ENCODE results near the gene PHLPP1. TPM values are rescaled to one million over a fixed set of nuclear protein-coding genes. Genes with fewer than 3 reads are reported as not detected.
"Not testable (repeated sequence)": the region's sequence is repeated elsewhere in the genome, so short reads cannot be mapped to it uniquely, and the experiment has no call there.

Gene PHLPP1
- polyA plus RNA-seq, 1 experiment = 5.6 TPM

- Histone ChIP-seq H3K4me3 (ENCODE audit: low read depth, low read length) (no peak overlapping the region), H3K9me3 (ENCODE audit: control insufficient read depth, insufficient read depth, low read length) (no peaks in the 10 kb centered on the region; the same call in 1 of the 2 replicates), H3K27me3 (ENCODE audit: control insufficient read depth, insufficient read depth, low read length) (peaks cover 2% of the 10 kb centered on the region), H3K27ac (ENCODE audit: low read depth, low read length) (no peak overlapping the region)
- ChIA-PET POLR2A (no interaction called here), CTCF (interaction anchor here (0.6 to 2.6 kb wide), 3 partner anchors 111 to 319 kb away, joined by 3 to 11 read pairs (median 4); no protein-coding TSS in a partner anchor)
- no peak for DNase-seq (ENCODE audit: low read depth, low spot score)
- TF ChIP-seq, protein P1, sequence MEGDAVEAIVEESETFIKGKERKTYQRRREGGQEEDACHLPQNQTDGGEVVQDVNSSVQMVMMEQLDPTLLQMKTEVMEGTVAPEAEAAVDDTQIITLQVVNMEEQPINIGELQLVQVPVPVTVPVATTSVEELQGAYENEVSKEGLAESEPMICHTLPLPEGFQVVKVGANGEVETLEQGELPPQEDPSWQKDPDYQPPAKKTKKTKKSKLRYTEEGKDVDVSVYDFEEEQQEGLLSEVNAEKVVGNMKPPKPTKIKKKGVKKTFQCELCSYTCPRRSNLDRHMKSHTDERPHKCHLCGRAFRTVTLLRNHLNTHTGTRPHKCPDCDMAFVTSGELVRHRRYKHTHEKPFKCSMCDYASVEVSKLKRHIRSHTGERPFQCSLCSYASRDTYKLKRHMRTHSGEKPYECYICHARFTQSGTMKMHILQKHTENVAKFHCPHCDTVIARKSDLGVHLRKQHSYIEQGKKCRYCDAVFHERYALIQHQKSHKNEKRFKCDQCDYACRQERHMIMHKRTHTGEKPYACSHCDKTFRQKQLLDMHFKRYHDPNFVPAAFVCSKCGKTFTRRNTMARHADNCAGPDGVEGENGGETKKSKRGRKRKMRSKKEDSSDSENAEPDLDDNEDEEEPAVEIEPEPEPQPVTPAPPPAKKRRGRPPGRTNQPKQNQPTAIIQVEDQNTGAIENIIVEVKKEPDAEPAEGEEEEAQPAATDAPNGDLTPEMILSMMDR (IDR thresholded peaks at IDR 0.05; ENCODE audit: low read depth, low read length) = no peak
Observed at GRCh38 chr18:62697636-62698035, 17.7 kb upstream of the PHLPP1 start.

- Histone ChIP-seq H3K27me3 (ENCODE audit: control insufficient read depth, insufficient read depth, low read length) (no peaks in the 10 kb centered on the region), H3K4me3 (ENCODE audit: low read depth, low read length) (no peak overlapping the region), H3K9me3 (ENCODE audit: control insufficient read depth, insufficient read depth, low read length) (no peaks in the 10 kb centered on the region; the same call in 1 of the 2 replicates), H3K27ac (ENCODE audit: low read depth, low read length) (no peak overlapping the region)
- CTCF ChIA-PET = interaction anchor here (1.0 to 2.1 kb wide), 2 partner anchors 116 to 118 kb away, joined by 3 to 7 read pairs; no protein-coding TSS in a partner anchor
- DNase-seq (ENCODE audit: low read depth, low spot score) = no peak
- POLR2A ChIA-PET = no interaction called here
- TF ChIP-seq, protein P1 (IDR thresholded peaks at IDR 0.05; ENCODE audit: low read depth, low read length) = no peak
Observed at GRCh38 chr18:62702259-62702658, 13.1 kb upstream of the PHLPP1 start.

GRCh38 chr18:62706879-62707278 lies 8.5 kb upstream of the PHLPP1 start:
- POLR2A ChIA-PET; H3K27me3 ChIP-seq (ENCODE audit: control insufficient read depth, insufficient read depth, low read length); DNase-seq (ENCODE audit: low read depth, low spot score); H3K9me3 ChIP-seq (ENCODE audit: control insufficient read depth, insufficient read depth, low read length); H3K27ac ChIP-seq (ENCODE audit: low read depth, low read length); H3K4me3 ChIP-seq (ENCODE audit: low read depth, low read length): not testable (repeated sequence)
- CTCF ChIA-PET = interaction anchor here (1.0 kb wide), 1 partner anchor 120 kb away, joined by 3 read pairs; no protein-coding TSS in a partner anchor

GRCh38 chr18:62709908-62710307 lies 5.4 kb upstream of the PHLPP1 start:
- H3K27ac ChIP-seq (ENCODE audit: low read depth, low read length); H3K4me3 ChIP-seq (ENCODE audit: low read depth, low read length); H3K27me3 ChIP-seq (ENCODE audit: control insufficient read depth, insufficient read depth, low read length); H3K9me3 ChIP-seq (ENCODE audit: control insufficient read depth, insufficient read depth, low read length); DNase-seq (ENCODE audit: low read depth, low spot score): not testable (repeated sequence)
- CTCF ChIA-PET = interaction anchor here (0.7 to 2.5 kb wide), 5 partner anchors 123 to 307 kb away, joined by 4 to 22 read pairs (median 5); no protein-coding TSS in a partner anchor
- POLR2A ChIA-PET = interaction anchor here (0.7 kb wide), 1 partner anchor 294 kb away, joined by 4 read pairs; no protein-coding TSS in a partner anchor

DNA sequence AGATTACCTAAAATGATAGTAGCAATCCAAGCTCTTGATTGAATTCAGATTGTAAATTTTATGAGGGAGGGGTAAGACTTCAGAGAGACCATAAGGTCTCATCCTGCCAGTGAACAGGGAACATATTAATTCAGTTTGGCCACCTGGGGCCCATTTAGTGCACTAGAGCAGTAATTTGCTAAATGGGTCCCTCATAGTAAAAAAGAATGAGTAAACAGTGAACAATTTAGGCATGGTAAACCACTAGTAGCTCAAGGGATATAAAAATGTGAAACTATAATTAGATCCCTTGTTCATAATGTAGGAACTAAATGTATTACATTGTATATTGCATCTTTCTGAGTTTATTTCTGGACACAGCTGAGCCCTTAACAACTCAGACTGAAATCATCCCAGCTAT lies 4.9 kb upstream of the PHLPP1 start:
- H3K27ac ChIP-seq (ENCODE audit: low read depth, low read length) = no peak overlapping the region
- TF ChIP-seq, protein P1 (IDR thresholded peaks at IDR 0.05; ENCODE audit: low read depth, low read length) = no peak

GRCh38 chr18:62711781-62712180 lies 3.6 kb upstream of the PHLPP1 start:
- ChIA-PET CTCF (interaction anchor here (2.5 kb wide), 1 partner anchor 270 kb away, joined by 22 read pairs; no protein-coding TSS in a partner anchor), POLR2A (no interaction called here)
- no peak for DNase-seq (ENCODE audit: low read depth, low spot score)
- H3K27me3 ChIP-seq (ENCODE audit: control insufficient read depth, insufficient read depth, low read length) = no peaks in the 10 kb centered on the region
- H3K27ac ChIP-seq (ENCODE audit: low read depth, low read length) = no peak overlapping the region
- no peaks in the 10 kb centered on the region for H3K9me3 ChIP-seq (ENCODE audit: control insufficient read depth, insufficient read depth, low read length)
- no peak overlapping the region for H3K4me3 ChIP-seq (ENCODE audit: low read depth, low read length)
- TF ChIP-seq, protein P1 (IDR thresholded peaks at IDR 0.05; ENCODE audit: low read depth, low read length) = no peak

More for the DNA sequence above, 4.9 kb upstream of the PHLPP1 start:
- ChIA-PET CTCF (interaction anchor here (0.7 to 2.5 kb wide), 5 partner anchors 124 to 306 kb away, joined by 4 to 22 read pairs (median 5); no protein-coding TSS in a partner anchor), POLR2A (interaction anchor here (0.7 kb wide), 1 partner anchor 293 kb away, joined by 4 read pairs; no protein-coding TSS in a partner anchor)
- no peak for DNase-seq (ENCODE audit: low read depth, low spot score)
- H3K27me3 ChIP-seq (ENCODE audit: control insufficient read depth, insufficient read depth, low read length) = no peaks in the 10 kb centered on the region
- no peaks in the 10 kb centered on the region for H3K9me3 ChIP-seq (ENCODE audit: control insufficient read depth, insufficient read depth, low read length)
- H3K4me3 ChIP-seq (ENCODE audit: low read depth, low read length) = no peak overlapping the region

All from AG04450 (cell line).